T-helper 1 cell (primary cell): Measurements from ENCODE around the gene TMEM95.

ENCODE experiments used
- DNase-seq, 5 donors: peaks; one replicate each; pipeline ENCODE4 v3.0.0-alpha.2; 2012 to 2020
- total RNA-seq, 4 donors: gene quantifications; one replicate each; lab custom pipeline; 2026; lab: John Stamatoyannopoulos, UW

Gene TMEM95
- total RNA-seq = 0 to 0.15 (median 0) reads per million in 4 donors

GRCh38 chr17:7355053-7355452, at the start of gene TMEM95:
TSS of gene TMEM95 (plus strand) at chr17:7355156. CDS start at chr17:7355205, 49 bp downstream.
- no peak for DNase-seq

- DNase-seq = peak; percentile 100
Measured at GRCh38 chr17:7306911-7307685, 47.9 kb upstream of the TMEM95 start, which contains the start of gene EIF5A. TSS of gene EIF5A (plus strand) at chr17:7307628. CDS start at chr17:7309636, 2,008 bp downstream.

GRCh38 chr17:7307686-7308624, 47.0 kb upstream of the TMEM95 start:
- DNase-seq = peak; percentile 38 to 67 (median 53)

GRCh38 chr17:7308625-7309433, 46.1 kb upstream of the TMEM95 start:
- peak; percentile 82 to 88 (median 87) for DNase-seq

- DNase-seq = no peak
Measured at GRCh38 chr17:7309628-7310027, 45.3 kb upstream of the TMEM95 start.

GRCh38 chr17:7311110-7311705, 43.7 kb upstream of the TMEM95 start:
- no peak for DNase-seq

GRCh38 chr17:7312432-7313087, 42.4 kb upstream of the TMEM95 start:
- DNase-seq = no peak

- no peak for DNase-seq
Measured at GRCh38 chr17:7313088-7313889, 41.7 kb upstream of the TMEM95 start.

GRCh38 chr17:7313890-7314718, 40.9 kb upstream of the TMEM95 start:
- DNase-seq = no peak

- DNase-seq = peak; percentile 84 to 93 (median 92)
Measured at GRCh38 chr17:7314719-7315569, 40.0 kb upstream of the TMEM95 start, which contains the start of gene GPS2. TSS of gene GPS2 (minus strand) at chr17:7315360. CDS start at chr17:7315052, 308 bp downstream.

- no peak for DNase-seq
Measured at GRCh38 chr17:7315570-7316235, 39.3 kb upstream of the TMEM95 start.

GRCh38 chr17:7317161-7317803, 37.7 kb upstream of the TMEM95 start:
- DNase-seq = no peak

GRCh38 chr17:7318121-7318860, 36.7 kb upstream of the TMEM95 start:
- DNase-seq = no peak

- DNase-seq = no peak
Measured at GRCh38 chr17:7321466-7321865, 33.5 kb upstream of the TMEM95 start.

GRCh38 chr17:7322520-7323194, 32.3 kb upstream of the TMEM95 start:
- no peak for DNase-seq
